HG03103 (cell line): Measurements from ENCODE around the gene GOLGA6L10.
"Not testable (repeated sequence)": the region's sequence is repeated elsewhere in the genome, so short reads cannot be mapped to it uniquely, and the experiment has no call there.

Experiments
- ATAC-seq: cut with Tn5 transposase; IDR thresholded peaks from one replicate; pipeline ENCODE4 v1.9.1; 2021; ENCODE audit warnings: low read depth; ENCODE audit not compliant: unreplicated experiment

The GOLGA6L10 gene

DNA sequence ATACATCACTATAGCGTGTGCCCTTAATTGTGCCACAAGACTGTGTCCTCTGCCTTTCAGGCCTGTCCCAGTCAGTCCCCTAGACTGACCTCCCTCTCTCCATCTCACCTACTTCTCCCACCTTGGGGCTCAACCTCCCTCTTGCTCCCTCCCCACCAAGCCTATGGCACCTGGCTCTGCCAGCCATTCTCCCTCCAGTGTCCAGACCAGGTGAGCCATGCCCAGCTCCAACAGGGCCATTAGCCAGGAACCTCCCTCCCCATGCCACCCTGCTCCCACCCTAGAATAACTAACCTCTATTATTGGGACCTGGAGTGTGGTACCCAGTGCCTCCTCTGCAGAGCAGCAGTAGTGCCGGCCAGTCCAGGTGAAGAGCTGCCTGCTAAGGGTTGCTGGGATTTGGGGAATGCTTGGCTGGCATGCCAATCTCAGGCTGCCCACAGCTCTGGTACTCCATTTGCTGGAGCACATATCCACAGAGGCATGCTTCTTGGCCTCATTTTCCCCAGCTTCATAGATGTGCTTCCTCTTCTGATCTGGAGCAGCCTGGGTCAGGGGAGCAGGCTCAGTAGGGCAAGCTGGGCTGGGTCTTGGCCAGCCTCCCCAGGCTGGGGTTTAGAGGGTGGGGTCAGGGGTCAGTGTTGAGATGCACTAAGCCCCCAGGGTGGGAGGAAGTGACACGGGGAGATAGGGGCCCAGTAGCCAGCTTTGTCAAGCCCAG, 47.8 kb downstream of the GOLGA6L10 start:
- no peak for ATAC-seq

DNA sequence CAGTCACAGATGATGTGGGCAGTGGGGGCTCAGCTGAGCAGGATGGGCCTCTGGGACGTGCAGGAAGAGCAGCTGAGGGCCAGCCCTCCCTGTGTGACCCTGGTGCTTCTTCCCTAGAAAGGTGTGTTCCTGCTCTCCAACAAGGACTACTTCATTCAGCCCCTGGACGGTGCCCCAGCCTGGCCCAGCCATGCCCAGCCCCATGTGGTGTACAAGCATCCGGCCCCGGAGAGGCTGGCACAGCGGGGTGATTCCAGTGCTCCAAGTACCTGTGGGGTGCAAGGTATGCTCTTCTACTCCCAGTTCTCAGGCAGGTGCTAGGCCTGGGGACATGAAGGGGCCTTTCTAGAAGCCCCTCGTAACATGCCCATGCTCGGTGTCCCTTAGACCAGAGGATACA, 48.4 kb downstream of the GOLGA6L10 start:
- ATAC-seq = no peak

DNA sequence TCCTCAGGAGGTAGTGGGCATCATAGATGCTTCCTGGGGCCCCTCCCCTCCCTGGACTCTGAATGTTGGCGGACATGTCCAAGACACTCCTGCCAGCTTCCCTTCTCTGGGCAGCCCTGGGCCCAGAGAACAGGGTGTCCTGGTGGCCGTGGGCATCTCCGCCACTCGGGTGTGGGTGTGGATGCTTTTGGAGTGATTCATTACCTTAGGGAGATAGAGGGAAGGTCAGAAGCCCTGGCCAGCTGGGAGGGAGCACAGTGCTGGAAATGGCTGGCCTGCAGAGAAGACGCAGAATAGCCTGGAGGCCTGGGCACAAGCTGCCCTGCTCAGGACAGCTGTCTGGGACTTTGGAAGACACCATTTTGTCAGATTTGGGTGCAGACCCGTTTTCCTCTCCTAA, 48.9 kb downstream of the GOLGA6L10 start:
- ATAC-seq = not testable (repeated sequence)

DNA sequence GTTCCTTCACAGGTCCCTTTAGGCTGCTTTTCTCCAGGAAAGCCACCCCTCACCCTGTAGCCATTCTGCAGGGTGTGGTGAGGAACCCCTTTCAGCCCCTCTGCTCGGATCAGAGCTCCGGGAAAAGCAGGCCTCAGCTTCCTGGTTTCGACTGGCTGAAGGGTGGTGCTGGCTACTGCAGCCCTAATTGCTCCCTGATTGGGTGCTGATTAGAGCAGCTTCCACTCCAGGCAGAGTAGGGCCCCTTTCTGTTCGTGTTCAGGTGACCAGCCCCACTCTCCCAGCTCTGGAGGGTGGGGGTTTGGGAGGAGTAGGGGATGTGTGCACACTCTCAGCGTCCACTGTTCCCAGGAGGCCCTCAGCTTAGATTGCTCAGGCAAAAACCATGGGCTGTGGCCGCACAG, 49.8 kb downstream of the GOLGA6L10 start:
- not testable (repeated sequence) for ATAC-seq

DNA sequence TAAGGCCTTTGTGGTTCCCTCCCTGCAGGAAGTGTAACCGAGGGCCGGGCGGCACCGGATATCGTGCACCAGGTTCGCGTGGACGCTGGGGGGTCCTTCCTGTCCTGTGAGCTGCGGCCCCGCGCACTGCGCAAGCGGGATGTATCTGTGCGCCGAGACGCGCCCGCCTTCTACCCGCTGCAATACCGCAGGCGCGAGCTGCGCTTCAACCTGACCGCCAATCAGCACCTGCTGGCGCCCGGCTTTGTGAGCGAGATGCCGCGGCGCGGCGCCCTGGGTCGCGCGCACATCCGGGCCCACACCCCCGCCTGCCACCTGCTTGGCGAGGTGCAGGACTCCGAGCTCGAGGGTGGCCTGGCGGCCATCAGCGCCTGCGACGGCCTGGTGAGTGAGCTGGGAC, 50.8 kb downstream of the GOLGA6L10 start:
- ATAC-seq = no peak

DNA sequence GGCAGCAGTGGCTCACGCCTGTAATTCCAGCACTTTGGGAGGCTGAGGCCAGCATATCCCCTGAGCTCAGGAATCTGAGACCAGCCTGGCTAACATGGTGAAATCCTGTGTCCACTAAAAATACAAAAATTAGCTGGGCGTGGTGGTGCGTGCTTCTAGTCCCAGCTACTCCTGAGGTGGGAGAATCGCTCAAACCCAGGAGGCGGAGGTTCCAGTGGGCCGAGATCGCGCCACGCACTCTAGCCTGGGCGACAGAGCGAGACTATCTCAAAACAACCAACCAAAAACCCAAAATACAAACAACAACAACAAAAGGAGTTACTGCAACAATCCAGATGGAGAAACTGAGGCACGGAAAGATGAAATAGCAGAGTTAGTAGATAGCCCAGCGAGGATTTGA, 51.2 kb downstream of the GOLGA6L10 start:
- ATAC-seq = no peak

DNA sequence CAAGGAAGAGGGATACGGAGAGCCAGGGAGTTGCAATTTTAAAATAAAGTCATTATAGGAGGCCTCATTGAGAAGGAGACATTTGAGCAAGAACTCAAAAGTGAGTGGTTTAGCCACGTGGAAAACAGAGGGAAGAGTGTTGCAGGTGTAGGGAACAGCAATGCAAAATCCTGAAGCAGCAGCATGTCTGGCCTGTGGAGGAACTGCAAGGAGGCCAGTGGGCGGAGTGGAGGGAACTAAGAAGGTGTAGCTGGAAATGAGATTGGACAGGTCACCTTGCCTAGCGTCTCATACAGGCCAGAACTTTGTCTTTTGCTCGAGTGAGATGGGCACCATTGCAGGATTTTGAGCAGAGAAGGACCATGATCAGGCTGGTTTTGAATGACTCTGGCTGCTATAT, 51.7 kb downstream of the GOLGA6L10 start:
- no peak for ATAC-seq

DNA sequence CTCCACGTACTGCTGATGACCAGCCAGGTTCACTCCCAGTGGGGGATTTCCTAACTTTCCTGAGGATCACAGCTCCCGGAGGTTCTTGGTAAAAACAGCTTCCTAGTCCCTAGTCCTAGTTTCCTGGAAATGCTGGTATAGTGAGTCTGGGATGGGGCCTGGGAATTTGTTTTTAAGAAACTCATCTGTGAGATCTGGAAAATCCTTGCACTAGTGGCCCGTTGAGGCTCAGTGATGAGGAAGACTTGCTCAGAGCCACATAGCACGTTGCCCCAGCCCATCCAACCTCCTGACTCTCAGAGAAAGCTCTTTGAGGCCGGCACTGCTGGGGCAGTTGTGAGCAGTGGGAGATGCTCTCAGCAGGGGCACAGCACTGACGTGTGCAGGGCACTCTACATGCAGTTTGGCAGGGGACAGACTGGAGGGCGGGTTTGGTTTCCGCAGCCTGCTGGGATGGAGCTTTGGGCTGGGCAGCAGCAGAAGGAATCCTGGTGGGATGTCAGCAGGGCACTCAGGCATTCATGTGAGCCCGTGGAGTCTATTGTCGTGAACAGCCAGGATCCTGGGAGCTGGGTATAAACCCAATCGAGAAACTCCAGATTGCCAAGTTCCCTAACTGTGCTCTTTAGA, 55.1 kb downstream of the GOLGA6L10 start:
- no peak for ATAC-seq

DNA sequence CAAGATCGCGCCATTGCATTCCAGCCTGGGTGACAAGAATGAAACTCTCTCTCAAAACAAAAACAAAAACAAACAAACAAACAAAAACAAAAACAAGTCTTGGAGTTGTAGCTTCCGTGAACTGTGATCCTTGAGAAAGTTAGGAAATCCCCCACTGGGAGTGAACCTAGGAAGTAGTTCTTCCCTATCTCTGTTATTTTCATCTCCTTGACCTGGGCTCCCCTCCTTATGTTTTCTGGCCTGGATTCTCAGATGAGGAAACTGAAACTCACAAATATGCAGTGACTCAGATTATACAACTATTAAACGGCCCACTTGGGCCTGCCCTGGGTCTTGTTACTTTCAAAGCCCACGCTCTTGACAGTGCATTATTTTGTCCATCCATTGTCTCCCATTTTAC, 57.0 kb downstream of the GOLGA6L10 start:
- no peak for ATAC-seq
